ENCODE data around the gene IRAK2. TPM values are rescaled to one million over a fixed set of nuclear protein-coding genes. Genes with fewer than 3 reads are reported as not detected.

The IRAK2 gene
- total and polyA plus RNA-seq, 5 donors: 0.63 to 1.5 (median 1.4) TPM

DNA sequence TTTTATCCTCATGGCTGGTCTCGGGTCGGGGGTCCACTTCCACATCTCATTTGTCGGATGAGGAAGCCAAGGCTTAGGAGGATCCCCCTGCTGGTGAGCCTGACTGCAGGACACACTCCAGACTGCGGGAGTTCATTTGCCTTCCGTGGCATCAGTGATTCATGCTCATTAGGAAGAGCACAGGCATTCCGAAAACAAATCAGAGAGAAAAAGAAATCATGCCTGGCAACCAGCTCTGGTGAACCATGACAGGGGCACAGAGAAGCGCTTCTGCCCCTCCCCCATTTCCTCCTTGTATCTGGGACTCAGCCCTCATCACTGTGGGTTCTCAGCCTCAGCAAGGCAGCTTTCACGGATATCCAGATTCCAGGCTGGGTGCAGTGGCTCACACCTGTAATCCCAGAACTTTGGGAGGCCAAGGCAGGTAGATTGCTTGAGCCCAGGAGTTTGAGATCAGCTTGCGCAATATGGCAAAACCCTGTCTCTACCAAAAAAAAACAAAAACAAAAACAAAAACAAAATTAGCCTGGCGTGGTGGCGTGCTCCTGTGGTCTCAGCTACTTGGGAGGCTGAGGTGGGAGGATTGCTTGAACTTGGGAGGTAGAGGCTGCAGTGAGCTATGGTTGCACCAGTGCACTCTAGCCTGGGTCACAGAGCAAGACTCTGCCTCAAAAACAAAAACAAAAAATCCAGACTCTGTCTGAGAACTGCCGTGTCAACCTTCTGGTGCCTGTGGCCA is 28.4 kb downstream of the IRAK2 start:
- intact Hi-C loops (cut with DNase I): no loop called here
- DNase-seq: peak in 1 of 3 donors; percentile 19
- Histone ChIP-seq H3K9me3 (ENCODE audit: control insufficient read depth, low read length) (no peaks in the 10 kb centered on the region), H3K27me3 (ENCODE audit: control insufficient read depth, insufficient read depth) (no peaks in the 10 kb centered on the region), H3K4me3 (ENCODE audit: low read length) (no peak overlapping the region), H3K4me1 (ENCODE audit: control insufficient read depth, insufficient read depth, low read length) (peaks cover 18% of the 10 kb centered on the region), H3K27ac (ENCODE audit: low read length) (peak overlapping the region; percentile 91)
- WGBS: 80% methylated on average over 12 of the region's 12 CpGs
- no peak for ATAC-seq

DNA sequence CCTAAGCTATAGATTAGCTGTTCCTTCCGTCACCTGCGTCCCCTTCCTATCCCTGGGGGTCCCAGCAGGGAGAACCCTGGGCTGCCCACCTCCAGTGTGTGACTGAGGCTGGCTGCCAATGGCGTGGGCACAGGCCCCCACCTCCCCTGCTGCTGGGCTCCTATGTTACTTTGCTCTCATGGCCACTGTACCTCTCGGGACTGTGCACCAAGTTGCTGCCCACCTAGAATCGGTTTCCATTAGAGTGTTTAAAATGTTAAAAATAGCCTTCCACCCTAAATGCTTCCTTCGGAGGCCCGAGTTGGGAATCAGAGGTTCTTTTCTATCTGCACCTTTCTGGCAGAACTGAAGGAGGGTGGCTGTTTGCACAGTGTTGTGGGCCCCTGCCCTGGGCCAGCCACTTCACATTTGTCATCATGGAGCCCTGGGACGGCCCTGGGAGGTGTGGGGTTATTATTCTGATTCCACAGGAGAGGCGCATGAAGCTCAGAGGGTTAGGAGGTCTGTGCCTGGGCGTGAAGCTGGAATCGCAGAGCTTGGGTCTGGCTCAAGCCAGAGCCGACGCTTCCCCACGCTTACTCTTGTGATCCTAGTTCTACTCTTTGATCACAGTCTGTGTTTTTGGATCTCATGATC is 29.1 kb downstream of the IRAK2 start:
- no peaks in the 10 kb centered on the region for H3K9me3 ChIP-seq (ENCODE audit: control insufficient read depth, low read length)
- intact Hi-C loops (cut with DNase I): no loop called here
- no peak overlapping the region for H3K4me3 ChIP-seq (ENCODE audit: low read length)
- no peak for DNase-seq
- no peaks in the 10 kb centered on the region for H3K27me3 ChIP-seq (ENCODE audit: control insufficient read depth, insufficient read depth)
- WGBS: 59% methylated on average over 14 of the region's 14 CpGs
- ATAC-seq: no peak
- peaks cover 18% of the 10 kb centered on the region for H3K4me1 ChIP-seq (ENCODE audit: control insufficient read depth, insufficient read depth, low read length)
- peak overlapping the region; percentile 86 for H3K27ac ChIP-seq (ENCODE audit: low read length)

DNA sequence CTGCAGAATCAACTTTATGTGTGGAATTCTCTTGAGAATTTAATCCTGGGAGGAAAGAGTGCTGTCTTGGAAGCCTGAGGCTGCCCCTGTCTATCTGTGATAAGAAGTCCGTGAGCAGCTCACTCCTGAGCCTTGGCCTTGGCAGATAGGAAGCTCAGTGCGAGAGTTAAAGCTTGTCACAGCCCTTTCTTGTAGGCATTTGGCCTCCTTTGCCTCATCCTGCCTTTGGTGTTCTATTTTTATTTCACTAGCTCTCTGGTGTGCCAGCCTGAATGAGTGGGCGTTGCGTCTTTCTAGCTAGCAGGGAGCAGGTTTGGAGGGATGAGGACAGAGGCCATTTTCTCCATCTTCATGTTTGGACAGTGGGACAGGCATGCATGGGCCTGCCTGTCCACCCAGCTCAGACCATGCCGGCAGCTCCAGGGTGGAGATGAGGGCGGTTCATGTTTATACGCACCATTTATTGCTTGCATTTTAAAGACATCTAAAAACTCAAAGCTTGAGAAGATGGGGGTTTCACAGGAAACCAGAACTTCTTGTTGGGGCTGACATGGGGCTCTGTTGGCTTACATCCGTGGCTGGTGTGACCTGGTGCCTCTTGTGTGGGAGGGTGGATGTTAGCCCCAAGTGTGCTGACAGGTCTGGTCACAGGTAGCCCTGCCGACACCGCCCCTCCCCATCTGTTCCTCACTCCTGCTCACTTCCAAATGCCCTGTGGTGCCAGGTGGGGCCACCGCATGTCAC is 29.8 kb downstream of the IRAK2 start:
- Histone ChIP-seq H3K4me3 (ENCODE audit: low read length) (no peak overlapping the region), H3K27ac (ENCODE audit: low read length) (peak overlapping the region; percentile 86), H3K27me3 (ENCODE audit: control insufficient read depth, insufficient read depth) (no peaks in the 10 kb centered on the region), H3K4me1 (ENCODE audit: control insufficient read depth, insufficient read depth, low read length) (peaks cover 13% of the 10 kb centered on the region), H3K9me3 (ENCODE audit: control insufficient read depth, low read length) (no peaks in the 10 kb centered on the region)
- DNase-seq (no peak), ATAC-seq (peak in 1 of 2 donors; percentile 6)
- 59% methylated on average over 11 of the region's 11 CpGs for WGBS
- intact Hi-C loops (cut with DNase I): no loop called here

DNA sequence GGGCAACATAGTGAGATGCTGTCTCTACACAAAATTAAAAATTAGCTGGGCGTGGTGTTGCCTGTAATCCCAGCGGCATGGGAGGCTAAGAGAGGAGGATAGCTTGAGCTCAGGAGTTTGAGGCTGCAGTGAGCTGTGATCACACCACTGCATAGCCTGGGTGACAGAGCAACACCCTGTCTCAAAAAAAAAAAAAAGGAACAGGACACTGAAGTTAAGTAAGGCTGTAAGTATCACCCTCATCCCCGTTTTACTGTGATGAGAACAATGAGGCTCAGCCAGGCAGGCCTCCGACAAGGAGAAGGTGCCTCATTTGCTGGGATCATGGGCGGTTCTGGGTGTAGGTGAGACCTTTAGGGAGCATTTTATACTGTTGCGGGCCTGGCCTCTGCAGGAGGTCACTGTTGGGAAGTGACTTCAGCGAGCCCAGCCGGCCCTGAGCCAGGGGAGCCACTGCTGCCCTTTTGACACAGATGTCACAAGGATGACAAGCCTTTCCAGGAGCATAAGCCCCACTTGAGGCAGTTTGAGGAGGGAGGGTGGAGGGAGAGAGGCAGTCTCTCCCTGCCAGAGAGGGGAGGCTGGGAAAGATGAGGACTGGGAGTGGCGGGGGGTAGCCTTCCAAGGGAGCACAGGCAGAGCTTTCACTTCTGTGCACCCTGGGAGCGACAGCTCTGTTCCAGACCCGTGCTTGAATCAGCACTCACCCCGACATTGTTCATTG is 30.8 kb downstream of the IRAK2 start:
- peak in 1 of 3 donors; percentile 30 for DNase-seq
- Histone ChIP-seq H3K4me1 (ENCODE audit: control insufficient read depth, insufficient read depth, low read length) (peaks cover 10% of the 10 kb centered on the region), H3K27me3 (ENCODE audit: control insufficient read depth, insufficient read depth) (no peaks in the 10 kb centered on the region), H3K4me3 (ENCODE audit: low read length) (no peak overlapping the region), H3K9me3 (ENCODE audit: control insufficient read depth, low read length) (no peaks in the 10 kb centered on the region), H3K27ac (ENCODE audit: low read length) (no peak overlapping the region)
- 83% methylated on average over 12 of the region's 12 CpGs for WGBS
- intact Hi-C loops (cut with DNase I): no loop called here
- no peak for ATAC-seq

DNA sequence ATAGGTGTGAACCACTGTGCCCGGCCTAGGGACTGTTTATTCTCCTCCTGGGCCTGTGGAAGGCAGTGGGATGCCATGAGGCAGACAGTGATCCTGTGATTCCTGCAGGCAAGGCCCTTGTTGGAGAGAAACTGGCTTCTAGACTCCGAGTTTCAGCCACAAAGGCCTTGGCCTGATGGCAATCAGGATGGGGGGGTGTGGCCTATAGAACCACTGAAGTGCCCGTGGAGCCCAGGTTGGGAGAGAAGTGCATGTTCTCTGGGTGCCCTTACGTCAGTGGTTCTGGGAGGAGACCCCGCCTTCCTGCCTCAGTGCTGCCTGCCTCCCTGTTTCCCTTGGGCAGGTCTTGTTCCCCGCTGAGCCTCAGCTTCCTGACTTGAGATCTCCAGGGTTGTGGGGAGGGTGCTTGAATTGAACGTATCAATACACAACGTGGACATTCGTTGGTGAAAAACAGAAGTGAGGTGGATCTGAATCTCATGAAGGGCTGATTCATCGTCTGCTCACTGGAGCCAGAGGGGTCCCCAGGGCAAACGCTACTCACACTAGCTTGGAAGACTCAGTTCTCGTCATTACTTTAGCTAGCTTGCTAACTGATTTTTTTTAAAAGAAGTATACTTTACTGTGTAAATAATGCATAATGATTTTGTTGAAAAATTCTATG is 31.8 kb downstream of the IRAK2 start:
- Histone ChIP-seq H3K4me3 (ENCODE audit: low read length) (no peak overlapping the region), H3K9me3 (ENCODE audit: control insufficient read depth, low read length) (no peaks in the 10 kb centered on the region), H3K27me3 (ENCODE audit: control insufficient read depth, insufficient read depth) (no peaks in the 10 kb centered on the region), H3K4me1 (ENCODE audit: control insufficient read depth, insufficient read depth, low read length) (peaks cover 4% of the 10 kb centered on the region), H3K27ac (ENCODE audit: low read length) (no peak overlapping the region)
- ATAC-seq: no peak
- intact Hi-C loops (cut with DNase I): no loop called here
- WGBS: 69% methylated on average over 12 of the region's 12 CpGs
- DNase-seq: peak; percentile 74 to 84 (median 76)

DNA sequence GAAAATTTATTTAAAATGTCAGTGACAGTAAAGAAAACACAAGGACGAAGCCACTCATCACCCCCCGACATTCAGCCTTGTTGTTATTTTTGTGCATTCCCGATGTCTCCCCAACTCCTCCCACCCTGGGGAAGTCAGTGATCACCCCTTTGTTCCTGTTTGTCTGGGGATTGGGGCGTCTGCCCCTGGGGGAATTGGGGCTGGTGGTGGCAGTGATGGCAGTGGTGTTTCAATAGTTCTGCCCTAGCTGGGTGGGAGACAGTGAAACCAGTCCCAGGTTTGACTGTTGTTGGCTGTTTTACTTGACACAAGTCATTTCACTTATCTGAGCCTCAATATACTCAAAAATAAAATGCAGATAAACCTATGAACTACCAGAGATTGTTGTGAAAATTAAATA is 33.5 kb downstream of the IRAK2 start:
- Histone ChIP-seq H3K4me1 (ENCODE audit: control insufficient read depth, insufficient read depth, low read length) (peaks cover 3% of the 10 kb centered on the region), H3K27me3 (ENCODE audit: control insufficient read depth, insufficient read depth) (no peaks in the 10 kb centered on the region), H3K27ac (ENCODE audit: low read length) (no peak overlapping the region), H3K4me3 (ENCODE audit: low read length) (no peak overlapping the region), H3K9me3 (ENCODE audit: control insufficient read depth, low read length) (no peaks in the 10 kb centered on the region)
- DNase-seq: no peak
- 84% methylated on average over 4 of the region's 4 CpGs for WGBS
- intact Hi-C loops (cut with DNase I): no loop called here
- ATAC-seq: no peak

DNA sequence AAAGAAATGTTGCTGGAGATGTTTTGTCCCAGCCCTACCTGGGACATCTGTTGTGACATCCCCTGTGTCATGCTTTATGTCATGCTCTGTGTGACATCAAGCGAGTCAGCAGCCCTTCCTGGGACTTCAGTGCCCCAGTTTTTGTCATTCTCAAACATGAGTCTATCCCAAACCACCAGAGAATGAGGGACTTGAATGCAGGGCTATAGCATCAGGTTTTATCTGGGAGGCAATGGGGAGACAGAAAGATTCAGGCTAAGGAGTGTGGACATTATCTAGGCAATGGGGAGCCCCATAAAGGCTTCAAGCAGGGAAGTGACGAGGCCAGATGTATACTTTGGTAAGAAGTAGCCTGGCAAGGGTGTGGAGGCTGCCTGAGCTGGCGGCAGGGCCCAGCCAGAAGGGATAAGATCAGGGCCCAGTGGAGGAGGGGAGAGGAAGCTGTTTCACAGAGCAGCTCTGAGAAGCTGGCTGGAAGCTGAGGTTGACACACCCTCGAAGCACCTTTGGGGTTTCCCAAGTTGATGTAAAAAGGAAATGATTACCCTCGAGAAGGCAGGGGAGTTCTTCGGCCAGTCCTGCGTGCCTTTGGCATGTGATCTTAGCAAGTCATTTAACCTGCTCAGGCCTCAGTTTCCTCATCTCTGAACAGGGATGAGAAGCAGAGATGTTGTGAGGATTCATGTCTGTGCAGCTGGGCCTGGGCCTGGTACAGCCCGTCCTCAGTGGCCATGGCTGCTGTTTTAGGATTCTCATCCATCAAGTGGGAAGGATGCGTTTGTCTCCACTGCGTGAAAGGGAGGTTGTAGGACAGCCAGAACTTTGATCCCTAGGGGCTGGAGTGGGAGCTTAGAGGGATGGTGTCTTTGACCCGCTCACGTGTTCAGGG is 34.3 kb downstream of the IRAK2 start:
- Histone ChIP-seq H3K9me3 (ENCODE audit: control insufficient read depth, low read length) (no peaks in the 10 kb centered on the region), H3K4me1 (ENCODE audit: control insufficient read depth, insufficient read depth, low read length) (peaks cover 3% of the 10 kb centered on the region), H3K27me3 (ENCODE audit: control insufficient read depth, insufficient read depth) (no peaks in the 10 kb centered on the region), H3K27ac (ENCODE audit: low read length) (no peak overlapping the region), H3K4me3 (ENCODE audit: low read length) (no peak overlapping the region)
- peak; percentile 56 to 86 for ATAC-seq
- peak in 2 of 3 donors; percentile 55 to 65 for DNase-seq
- intact Hi-C loops (cut with DNase I): no loop called here
- 65% methylated on average over 12 of the region's 12 CpGs for WGBS

DNA sequence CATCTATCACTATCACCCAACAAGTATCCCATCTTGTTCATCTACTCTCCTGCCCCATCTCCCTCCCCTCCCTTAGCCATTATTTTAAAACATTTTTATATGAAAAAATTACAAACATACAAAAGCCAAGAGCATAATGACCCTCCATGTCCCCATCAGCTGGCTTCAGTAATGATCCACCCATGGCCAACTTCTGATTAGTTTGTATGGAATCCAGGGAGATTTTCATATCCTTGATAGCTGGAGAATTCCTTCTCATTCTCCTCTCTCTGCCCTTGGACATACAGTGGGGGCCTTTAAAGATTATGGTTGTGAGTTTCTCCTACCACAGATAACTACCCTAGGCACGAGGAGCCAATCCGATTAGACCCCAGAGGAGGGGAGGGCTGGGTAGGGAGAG is 40.2 kb downstream of the IRAK2 start:
- DNase-seq (no peak), ATAC-seq (no peak)
- Histone ChIP-seq H3K27me3 (ENCODE audit: control insufficient read depth, insufficient read depth) (no peaks in the 10 kb centered on the region), H3K4me3 (ENCODE audit: low read length) (no peak overlapping the region), H3K27ac (ENCODE audit: low read length) (no peak overlapping the region), H3K4me1 (ENCODE audit: control insufficient read depth, insufficient read depth, low read length) (no peaks in the 10 kb centered on the region), H3K9me3 (ENCODE audit: control insufficient read depth, low read length) (no peaks in the 10 kb centered on the region)
- intact Hi-C loops (cut with DNase I): no loop called here
- WGBS: 75% methylated on average over 2 of the region's 2 CpGs

DNA sequence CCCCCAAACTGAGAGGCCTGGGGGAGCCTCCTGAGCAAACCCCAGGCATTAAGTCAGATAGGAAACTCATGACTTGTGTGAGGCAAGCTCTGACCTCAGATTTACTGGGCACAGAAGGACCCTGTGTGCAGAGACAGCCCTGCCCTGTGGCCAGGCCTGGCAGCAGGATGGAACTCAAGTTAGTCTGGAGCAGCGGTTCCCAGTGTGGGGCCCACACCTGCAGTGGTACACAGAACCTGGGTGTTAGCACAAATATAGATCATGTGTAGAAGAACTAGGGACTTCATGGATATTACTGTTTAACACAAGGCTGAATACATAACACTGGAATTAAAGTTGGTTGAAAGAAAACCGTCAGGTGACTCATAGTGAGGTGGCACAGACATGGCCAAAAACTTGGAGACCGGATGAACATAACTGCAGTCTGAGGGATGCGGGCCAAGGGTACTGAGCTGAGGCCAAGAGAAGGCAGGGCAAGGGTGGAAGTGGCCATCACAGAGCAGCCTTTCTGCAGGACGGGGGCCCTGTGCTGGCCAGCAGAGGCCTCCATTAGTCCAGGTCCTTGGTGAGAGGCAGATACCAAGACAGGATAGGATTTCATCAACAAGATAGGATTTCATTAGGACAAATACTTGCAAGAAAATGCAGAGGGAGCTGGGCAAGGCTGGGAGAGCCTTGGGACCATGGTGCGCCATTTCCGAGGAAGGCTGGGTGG is 40.9 kb downstream of the IRAK2 start:
- intact Hi-C loops (cut with DNase I): no loop called here
- DNase-seq: peak in 1 of 3 donors; percentile 53
- Histone ChIP-seq H3K4me1 (ENCODE audit: control insufficient read depth, insufficient read depth, low read length) (no peaks in the 10 kb centered on the region), H3K27me3 (ENCODE audit: control insufficient read depth, insufficient read depth) (no peaks in the 10 kb centered on the region), H3K27ac (ENCODE audit: low read length) (no peak overlapping the region), H3K9me3 (ENCODE audit: control insufficient read depth, low read length) (no peaks in the 10 kb centered on the region), H3K4me3 (ENCODE audit: low read length) (no peak overlapping the region)
- ATAC-seq: peak; percentile 55 to 67
- WGBS: 82% methylated on average over 7 of the region's 7 CpGs
